GDM1 (cell line): ENCODE measurements around the gene TBCD.

Experiments
- DNase-seq: peaks from one replicate; lab custom pipeline; 2025; lab: John Stamatoyannopoulos, UW

The TBCD gene

GRCh38 chr17:82871056-82871775 is 119.4 kb downstream of the TBCD start:
- DNase-seq: no peak

GRCh38 chr17:82871776-82872561 is 120.1 kb downstream of the TBCD start:
- DNase-seq: no peak

DNA sequence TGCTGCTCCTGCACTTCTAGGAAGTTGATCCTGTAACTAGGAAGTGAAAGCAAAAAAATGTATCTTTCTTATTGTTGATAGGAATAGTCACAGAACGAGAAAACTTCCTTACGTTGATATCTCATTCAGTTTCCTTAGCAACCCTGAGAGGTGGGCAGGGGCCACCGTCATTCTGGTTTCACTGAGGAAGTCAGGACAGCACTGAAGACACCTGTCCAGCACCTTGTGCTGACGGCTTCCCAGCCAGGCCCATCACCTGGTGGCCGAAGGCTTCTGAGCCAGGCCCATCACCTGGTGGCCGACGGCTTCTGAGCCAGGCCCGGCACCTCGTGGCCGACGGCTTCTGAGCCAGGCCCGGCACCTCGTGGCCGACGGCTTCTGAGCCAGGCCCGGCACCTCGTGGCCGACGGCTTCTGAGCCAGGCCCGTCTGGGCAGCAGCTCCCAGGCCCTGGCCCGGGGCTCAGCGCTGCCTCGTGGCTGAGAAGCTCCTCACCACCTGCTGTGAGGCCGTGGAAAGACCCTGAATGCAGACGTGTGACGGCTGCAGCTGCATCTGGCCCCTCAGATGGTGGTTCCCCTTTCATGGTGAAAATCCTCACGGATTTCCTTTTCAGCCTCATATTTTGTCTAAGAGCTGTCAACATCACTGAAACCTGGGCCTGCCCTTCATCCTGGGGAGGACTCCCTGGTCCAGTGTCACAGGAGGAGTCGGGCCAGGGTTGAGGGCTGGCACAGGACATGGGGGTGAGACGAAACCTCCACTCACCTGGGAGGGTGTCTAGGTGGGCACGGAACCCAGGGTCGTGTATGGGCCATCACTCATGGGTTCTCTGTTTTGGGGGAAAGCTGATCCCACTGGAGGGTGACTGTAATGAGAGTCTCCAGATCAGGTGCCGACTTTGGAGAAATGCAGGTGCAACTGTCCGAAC is 121.0 kb downstream of the TBCD start:
- no peak for DNase-seq

DNA sequence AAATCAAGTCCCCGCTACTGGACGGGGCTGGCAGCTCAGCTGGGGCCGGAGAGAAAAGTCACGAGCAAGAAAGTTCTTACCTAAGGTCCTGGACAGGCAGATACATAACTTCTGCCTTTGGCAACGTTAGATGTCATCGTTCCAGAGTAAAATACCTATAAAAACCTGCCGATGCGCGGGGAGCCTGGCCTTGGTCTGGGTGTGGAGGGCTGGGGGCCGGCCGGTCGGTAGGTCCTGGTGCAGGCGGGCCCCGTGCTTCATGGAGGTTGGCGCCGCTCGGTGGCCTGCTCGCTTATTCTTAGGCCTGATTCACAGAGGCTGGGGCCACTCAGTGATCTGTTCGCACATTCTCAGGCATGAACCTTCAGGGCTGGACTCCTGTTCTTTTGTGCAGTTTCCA is 121.7 kb downstream of the TBCD start:
- no peak for DNase-seq

DNA sequence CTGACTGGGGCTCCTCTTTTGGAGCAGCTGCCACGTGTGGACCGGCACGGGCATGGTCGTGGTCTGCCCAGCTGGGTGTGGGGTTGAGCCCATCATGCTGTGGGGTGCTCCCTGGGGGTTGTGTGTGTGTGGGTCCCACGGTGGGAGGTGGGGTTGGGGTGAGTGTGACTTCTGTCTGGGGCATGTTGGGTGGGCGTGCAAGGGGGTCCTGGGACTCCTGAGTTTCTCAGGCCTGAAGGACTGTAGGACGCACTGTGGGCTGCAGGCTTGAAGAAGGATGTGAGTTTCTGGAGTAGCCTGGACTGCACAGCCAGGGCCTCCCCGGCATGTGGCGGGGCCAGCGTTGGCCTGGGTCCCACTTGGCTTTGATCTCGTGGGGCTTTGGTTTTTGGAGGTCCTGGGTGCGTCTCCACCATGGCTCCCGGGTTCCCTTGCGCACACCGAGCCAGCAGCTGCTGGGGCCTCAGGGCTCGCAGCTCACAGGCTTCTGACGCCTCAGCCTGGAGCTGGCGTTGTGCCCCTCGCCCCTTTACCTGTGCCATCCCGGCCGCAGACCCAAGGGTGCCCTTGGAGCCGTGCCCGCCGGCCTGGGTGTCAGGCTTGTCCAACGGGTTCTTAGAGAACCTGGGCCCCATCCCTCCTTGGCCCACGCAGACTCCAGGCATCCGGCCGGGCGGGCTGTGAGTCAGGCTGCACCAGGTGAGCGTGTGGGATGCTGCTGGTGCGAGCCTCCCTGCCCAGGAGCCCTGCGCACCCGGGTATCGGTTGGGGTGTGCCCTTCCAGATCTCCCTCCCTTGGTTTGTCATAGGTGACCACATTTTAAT is 122.4 kb downstream of the TBCD start:
- DNase-seq: no peak

- DNase-seq: no peak
Measured at GRCh38 chr17:82875407-82875856, 123.6 kb downstream of the TBCD start.

- DNase-seq: no peak
Measured at GRCh38 chr17:82876149-82876548, 124.3 kb downstream of the TBCD start.

DNA sequence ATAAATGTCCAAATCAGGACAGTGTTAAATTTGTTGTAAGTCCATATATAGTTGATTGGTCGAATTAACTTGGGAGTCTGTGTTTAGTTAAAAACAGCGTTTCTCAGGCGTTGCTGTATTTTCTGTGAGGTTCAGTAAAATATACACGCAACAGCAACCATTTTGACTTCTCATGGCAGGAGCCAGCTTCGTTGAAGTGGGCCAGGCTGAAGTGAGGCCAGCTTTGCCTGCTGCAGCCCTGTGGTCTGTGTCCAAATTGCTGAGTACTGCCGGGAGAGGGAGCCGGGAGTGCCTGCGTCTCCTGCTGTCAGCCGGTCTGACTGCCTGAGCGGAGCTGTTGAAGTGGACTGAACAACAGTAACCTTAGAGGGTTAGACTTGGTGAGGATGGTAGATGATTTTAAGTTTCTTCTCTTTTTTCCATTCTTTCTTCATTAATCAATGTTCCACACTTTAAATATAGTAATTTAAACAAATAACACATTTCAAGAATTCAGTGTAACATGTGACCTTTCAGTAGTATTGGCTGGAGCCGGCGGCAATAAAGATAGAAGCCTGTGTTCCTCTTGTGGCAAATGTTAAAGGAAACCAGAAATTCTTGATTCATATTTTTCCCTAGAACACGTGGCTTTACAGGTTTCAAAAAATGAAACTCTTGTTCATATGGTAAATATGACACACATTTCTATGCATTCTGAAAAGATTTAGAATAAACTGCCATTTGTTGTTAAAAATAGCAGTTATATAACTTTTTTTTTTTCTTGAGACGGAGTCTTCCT is 124.9 kb downstream of the TBCD start:
- DNase-seq: no peak

DNA sequence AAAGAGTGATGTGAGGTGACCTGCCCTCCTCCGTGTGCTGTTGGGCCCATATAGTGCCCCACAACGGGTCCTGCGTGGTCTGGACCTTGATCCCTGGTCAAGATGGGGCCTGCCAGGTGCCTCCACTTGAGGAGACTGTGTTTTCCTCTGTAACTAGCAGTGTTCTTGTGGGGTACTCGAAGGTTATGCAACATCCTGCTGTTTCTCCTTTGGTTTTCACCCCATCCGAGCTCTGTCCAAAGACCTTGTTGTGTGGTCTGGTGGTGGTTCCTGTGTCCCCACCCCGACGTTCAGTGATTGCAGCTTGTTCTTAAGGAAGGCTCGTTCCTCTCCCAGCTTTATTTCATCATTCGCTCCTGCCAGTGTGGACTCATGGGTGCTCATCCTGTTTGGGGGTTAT is 126.7 kb downstream of the TBCD start:
- DNase-seq: no peak

DNA sequence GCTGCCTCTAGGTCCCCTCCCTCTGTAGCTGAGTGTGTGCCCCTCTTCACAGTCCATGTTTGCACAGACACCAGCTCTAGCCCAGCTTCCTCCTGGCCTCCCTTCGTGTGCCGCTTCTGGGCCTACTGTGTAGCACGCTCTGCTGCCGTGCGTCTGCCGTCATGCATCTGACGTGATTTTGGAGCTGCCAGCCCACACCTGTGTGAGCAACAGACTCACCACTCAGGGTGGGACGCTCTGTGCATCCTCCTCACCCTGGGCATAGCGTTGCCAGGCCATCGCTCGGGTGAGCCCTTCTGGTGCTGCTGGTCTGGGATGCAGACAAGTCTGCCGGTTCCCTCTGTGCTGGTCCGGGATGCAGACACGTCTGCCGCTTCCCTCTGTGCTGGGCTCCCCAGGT is 127.4 kb downstream of the TBCD start:
- no peak for DNase-seq

GRCh38 chr17:82880620-82881323 is 128.9 kb downstream of the TBCD start:
- DNase-seq: no peak

DNA sequence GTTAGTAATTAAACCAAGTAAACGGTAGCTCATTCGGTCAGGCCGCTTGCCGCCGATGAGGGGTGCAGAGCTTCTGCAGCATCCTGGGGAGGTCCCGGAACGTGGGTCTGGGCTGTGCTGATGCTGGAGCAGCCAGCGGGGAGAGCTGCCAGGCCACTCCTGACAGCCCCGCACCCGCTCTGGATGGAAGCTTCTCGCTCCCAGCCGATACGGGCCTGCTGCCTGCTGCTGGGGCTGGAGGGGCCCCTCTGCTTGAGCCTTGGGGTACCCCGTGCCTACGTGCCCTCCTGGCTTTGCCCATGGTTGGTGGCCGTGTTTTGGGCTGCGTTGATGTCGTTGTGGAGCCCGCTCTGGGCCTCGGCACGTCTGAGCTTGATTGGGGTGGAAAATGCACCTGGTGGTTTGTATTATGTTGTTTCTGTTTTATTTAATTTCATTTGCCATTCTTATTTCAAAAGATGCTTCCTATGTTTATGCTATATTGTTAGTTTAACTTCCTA is 129.5 kb downstream of the TBCD start:
- no peak for DNase-seq

- no peak for DNase-seq
Measured at GRCh38 chr17:82881900-82882714, 130.2 kb downstream of the TBCD start.

DNA sequence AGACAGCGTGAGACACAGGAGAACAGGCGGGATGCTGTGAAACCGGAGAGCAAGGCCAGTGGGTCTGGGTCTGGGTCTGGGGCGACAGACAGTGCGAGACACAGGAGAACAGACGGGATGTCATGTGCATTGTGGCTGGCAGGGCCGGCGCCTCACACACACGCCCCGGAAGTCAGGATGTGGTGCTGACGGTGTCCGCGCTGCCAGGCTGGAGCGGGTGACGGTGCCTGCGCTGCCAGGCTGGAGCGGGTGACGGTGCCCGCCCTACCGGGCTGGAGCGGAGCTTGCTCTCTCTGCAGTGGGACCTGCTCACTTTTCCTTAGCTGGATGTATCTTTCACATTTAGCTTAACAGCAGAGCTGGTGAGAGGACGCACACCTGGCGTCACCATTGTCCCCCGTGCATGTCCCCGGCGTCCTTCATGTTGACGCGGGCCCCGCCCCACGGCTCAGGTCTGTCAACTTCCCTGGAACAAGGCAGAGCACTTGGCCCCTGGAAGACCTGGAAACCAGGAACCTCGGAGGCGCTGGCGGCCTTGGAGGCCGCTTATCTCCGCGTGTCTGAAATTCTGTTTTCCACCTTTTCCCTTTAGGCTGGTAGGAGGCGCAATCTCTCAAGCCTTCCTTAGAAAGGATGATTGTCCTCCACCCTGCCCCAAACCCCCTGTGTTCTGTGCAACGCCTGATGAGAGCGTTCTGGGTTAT is 131.0 kb downstream of the TBCD start:
- DNase-seq: no peak

GRCh38 chr17:82883419-82884031 is 131.7 kb downstream of the TBCD start:
- DNase-seq: peak; percentile 51

DNA sequence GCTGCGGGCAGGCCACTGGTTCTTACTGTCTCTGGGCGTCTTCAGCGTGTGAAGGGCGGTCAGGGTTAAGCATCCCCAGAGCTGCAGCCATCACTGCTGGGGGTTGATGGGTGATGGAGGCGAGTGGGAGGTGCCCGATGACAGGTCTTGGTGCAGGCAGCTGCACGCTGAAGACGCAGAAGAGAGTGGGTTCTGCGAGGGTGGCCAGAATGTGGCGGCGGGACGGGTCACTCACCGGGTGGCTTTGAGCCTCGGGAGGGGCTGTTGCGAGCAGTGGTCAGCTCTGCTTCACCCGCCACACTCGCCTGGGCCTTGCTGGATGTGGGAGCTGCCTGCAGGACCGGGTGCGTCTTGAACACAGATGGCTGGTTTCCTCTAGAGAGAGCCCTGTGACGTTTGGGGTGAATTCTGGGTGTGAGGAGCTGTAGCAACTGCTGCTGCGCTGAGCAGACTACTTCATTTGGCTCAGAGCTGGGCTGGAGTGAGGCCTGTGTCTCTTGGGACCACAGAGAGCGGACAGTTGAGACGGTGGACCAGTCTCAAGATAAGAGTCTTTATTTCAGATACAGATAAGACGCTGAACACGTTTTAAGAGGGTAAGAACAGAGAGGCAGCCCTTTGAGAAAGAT is 132.6 kb downstream of the TBCD start:
- no peak for DNase-seq

DNA sequence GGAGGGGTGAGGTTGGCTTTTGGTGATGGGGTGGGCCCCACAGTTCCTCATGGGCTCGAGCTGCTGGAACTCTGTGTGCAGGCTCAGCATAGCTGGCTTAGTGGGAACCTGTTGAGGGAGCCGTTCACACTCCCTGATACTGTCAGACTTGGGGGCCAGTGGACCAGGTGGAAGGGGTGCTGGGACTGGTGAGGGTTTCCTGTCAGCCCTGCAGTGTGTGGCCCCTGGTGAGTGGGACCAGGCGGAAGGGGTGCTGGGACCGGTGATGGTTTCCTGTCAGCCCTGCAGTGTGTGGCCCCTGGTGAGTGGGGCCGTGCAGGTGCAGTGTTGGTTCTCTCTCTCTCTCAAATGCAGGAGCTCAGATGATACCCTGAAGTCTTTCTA is 133.1 kb downstream of the TBCD start:
- DNase-seq: no peak
